GF-D8 (cell line): ENCODE results near the gene FNIP2.
"Not testable (repeated sequence)": the region's sequence is repeated elsewhere in the genome, so short reads cannot be mapped to it uniquely, and the experiment has no call there.

Experiments
- DNase-seq: peaks from one replicate; lab custom pipeline; 2025; lab: John Stamatoyannopoulos, UW

Gene FNIP2

GRCh38 chr4:158913766-158914165, 144.9 kb downstream of the FNIP2 start:
- DNase-seq, result no peak

- no peak for DNase-seq
Observed at GRCh38 chr4:158914218-158914617, 145.4 kb downstream of the FNIP2 start.

DNA sequence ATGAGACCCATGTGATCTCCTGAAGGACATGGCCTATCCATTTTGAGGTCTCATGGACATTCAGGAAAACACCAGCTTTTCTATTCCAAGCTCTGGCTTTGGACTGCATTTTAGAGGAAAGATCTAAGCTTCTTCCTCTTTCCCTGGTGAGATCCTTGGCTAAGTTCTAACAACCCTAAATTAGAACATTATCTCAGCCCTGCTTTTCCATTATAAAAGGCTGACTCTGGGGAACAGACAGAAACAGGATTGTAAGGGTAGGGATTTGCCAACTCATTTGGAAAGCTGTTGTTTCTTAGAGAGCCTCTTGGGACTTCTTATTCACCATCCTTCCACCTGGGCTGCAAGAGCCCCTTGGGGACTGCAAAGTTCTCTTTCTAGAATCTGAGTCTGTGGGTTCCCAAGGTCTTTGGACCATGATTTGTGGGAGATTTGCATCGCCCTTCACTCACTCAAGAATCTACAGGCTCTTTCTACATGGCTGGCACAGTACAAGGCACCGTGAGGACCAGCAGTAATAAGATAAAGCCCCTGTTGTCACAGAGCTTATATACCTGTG, 146.9 kb downstream of the FNIP2 start:
- DNase-seq, result no peak

- DNase-seq, result peak; percentile 88
Observed at GRCh38 chr4:158920452-158920996, 151.7 kb downstream of the FNIP2 start.

GRCh38 chr4:158927774-158928173, 158.9 kb downstream of the FNIP2 start:
- not testable (repeated sequence) for DNase-seq

DNA sequence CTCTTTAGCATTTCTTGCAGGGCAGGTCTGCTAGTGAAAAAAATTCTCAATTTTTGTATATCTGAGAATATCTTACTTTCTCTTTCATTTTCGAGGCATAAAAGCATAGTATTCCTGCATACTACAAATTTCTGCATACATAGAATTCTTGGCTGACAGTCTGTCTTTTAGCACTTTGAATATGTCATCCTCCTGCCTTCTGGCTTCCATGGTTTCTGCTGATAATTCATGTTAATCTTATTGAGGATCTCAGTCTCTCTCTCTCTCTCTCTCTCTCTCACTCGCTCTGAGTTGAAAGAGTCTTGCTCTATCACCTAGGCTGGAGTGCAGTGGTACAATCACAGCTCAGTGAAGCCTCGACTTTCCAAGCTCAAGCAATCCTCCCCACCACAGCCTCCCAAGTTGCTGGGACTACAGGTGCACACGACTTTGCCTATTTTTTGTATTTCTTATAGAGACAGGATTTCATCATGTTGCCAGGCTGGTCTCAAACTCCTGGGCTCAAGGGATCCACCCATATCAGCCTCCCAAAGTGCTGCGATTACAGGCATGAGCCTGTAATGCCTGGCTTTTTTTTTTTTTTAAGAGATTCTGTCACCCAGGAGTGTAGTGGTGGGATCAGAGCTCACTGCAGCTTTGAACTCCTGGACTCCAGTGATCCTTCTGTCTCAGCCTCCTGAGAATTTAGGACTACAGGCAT, 161.3 kb downstream of the FNIP2 start:
- DNase-seq, result no peak

DNA sequence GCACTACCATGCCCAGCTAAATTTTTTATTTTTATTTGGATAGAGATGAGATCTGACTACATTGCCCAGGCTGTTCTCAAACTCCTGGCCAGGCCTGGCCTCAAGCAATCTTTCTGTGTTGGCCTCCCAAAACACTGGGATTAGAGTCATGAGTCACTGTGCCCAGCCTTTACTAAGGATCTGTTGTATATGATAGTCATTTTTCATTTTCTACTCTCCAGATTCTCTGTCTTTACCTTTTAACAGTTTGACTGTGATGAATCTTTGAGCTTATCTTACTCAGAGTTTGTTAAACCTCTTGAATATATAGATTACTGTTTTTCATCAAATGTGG, 161.8 kb downstream of the FNIP2 start:
- no peak for DNase-seq

- no peak for DNase-seq
Observed at GRCh38 chr4:158933236-158933635, 164.4 kb downstream of the FNIP2 start.

- no peak for DNase-seq
Observed at GRCh38 chr4:158934996-158935669, 166.3 kb downstream of the FNIP2 start.

DNA sequence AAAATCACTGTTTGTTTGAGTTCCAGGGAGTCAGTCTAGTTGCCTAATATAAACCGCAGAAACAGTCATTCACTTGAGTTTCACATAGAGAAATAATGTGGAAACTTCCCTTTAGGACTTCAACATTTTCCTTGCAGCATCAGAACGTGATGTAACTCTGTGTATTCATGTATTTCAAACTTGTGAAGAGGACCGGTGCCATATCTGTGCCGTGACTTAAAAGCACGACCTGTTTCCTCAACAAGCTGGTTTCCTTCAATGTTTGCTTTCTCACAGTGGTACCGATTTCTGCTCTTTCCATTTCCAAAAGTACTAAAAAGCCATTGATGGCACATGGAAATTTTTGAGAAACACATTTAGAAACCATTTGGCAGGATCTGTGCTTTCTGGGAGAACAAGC, 167.4 kb downstream of the FNIP2 start:
- DNase-seq, result peak; percentile 93

GRCh38 chr4:158938220-158939044, 169.6 kb downstream of the FNIP2 start:
- DNase-seq, result no peak

GRCh38 chr4:158940271-158940670, 171.4 kb downstream of the FNIP2 start:
- no peak for DNase-seq

DNA sequence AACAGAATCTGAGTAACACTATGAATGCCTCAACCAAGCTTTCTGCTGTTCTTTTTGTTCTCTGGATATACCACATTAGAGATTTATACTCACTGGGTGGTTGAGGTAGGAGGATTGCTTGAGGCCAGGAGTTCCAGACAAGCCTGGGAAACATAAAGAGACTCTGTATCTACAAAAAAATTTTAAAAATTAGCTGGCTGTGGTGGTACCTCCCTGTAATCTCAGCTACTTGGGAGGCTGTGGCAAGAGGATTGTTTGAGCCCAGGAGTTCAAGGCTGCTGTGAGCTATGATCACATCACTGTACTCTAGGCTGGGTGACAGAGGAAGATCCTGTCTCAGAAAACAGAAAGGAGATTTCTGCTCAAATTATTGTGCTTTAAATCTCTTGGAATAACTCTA, 172.5 kb downstream of the FNIP2 start:
- DNase-seq, result no peak

- no peak for DNase-seq
Observed at GRCh38 chr4:158941895-158942294, 173.1 kb downstream of the FNIP2 start.

GRCh38 chr4:158945529-158946108, 176.8 kb downstream of the FNIP2 start:
- DNase-seq, result no peak

DNA sequence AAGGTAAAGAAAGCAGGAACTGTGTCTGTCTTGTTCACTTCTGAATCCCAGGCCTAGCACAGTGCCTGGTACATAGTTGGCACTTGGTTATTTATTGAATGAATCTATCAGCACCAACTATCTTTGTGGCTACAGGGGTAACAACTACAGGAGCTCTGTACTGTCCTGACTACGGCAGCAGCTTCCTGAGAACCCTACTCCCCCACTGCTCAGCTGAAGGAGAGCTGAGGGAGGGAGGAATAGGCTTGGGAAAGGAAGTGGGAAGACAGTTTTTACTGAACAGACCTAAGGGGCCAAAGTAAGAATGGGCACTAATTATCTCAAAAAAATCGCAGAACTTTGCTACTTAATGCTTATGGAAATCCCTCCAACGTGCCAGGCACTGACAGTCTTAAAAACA, 178.0 kb downstream of the FNIP2 start:
- DNase-seq, result no peak

DNA sequence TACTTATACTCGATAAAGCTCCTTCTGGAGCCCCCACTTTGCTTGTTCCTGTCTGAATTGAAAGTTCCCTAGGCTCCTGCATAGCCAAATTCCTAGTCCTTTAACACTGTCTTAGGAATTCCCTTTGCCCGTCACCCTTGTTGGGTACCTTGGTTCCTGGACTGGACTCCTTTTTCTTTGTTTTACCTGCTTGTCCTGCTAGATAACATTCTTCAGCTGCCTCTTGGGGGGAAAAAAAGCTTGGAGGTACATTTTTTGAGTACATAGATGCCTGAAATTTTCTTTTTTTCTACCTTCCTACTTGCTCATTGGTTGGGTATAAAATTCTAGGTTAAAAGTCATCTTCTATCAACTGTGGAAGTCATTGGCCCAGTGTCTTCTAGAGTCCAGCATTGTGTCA, 179.2 kb downstream of the FNIP2 start:
- no peak for DNase-seq

GRCh38 chr4:158949099-158949498, 180.3 kb downstream of the FNIP2 start:
- no peak for DNase-seq

- not testable (repeated sequence) for DNase-seq
Observed at GRCh38 chr4:158952221-158952774, 183.5 kb downstream of the FNIP2 start.

DNA sequence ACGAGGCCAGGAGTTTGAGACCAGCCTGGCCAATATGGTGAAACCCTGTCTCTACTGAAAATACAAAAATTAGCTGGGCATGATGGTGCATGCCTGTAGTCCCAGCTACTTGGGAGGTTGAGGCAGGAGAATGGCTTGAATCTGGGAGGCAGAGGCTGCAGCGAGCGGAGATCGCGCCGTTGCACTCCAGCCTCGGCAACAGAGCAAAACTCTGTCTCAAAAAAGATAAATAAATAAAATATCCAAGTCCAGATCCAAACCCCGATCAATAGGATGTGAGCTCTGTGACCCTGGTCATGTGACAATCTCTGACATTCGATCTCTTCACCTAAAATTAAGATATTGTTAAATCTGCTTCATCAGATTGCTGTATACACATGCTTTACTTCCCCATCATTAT, 187.5 kb downstream of the FNIP2 start:
- not testable (repeated sequence) for DNase-seq

DNA sequence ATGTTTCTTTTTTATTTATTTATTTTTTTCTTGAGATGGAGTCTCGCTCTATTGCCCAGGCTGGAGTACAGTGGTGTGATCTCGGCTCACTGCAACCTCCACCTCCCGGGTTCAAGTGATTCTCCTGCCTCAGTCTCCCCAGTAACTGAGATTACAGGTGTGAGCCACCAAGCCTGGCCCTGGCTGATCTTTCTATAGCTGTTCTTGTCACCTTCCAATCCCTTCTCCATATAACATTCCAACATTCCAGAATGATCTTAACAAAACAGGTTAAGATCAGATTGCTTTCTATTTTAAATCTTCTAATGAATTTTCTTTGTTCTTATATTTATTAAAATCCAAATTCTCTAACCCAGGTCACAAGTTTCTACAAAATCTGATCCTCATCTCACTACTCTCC, 188.1 kb downstream of the FNIP2 start:
- DNase-seq, result not testable (repeated sequence)
